Dermis blood vessel endothelial cell (primary cell): Measurements from ENCODE around the gene HOXB3. TPM values are rescaled to one million over a fixed set of nuclear protein-coding genes. Genes with fewer than 3 reads are reported as not detected.
A peak's percentile ranks its signal among the peaks of the same experiment; 100 is the strongest.

Experiments
- DNase-seq: peaks from one replicate; pipeline ENCODE4 v3.0.0; 2010
- total RNA-seq: library from RNA; depleted of rRNA; stranded (reverse); fragments of >200 nt; gene quantifications from 2 replicates; pipeline ENCODE4 v1.2.3, GENCODE V29; 2014

The HOXB3 gene
- total RNA-seq, 1 donor from 2014 or later = 11.9 TPM

DNA sequence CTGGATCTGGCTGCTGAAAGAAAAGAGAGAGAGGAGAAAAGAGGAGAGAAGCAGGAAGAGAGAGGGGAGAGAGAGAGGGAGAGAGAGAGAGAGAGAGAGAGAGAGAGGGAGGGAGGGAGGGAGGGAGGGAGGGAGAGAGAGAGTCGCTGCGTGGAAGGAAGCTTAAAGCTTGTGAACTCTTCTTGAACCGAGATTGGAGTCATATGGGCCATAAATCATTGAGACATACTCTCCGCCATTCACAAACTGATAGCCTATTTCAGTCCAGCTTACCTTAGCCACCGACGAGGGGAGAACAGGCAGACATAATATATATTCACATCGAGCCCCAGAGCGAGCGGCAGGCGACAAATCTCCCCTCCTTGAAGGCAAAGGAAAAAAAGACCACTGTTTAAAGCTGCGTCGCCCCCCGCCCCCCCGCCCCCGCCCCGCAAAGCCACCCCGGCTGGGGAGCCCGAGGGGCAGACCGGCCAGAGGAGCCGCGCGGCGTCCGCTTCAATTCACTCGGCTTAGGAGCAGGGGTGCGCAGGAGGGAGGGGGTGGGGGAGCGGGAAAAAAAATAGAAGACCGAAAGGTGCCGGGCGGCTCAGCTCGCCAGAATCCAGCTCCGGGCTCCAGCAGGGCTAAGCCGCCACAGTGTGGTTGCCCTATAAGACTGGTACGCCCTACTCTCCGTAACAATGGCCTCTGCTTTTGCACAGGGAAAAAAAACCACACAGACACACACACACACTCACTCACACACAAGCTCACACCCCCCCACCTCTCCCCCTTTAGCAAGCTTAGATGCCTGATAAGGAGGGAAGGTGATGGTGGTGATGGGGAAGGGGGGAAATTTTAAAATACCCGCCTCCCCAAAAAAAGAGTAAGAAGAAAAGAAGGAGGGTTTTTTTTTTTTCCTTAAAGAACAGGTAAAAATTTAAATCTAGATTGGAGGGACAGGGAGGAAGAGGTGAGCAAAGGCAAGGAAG is 34.5 kb downstream of the HOXB3 start:
- no peak for DNase-seq

DNA sequence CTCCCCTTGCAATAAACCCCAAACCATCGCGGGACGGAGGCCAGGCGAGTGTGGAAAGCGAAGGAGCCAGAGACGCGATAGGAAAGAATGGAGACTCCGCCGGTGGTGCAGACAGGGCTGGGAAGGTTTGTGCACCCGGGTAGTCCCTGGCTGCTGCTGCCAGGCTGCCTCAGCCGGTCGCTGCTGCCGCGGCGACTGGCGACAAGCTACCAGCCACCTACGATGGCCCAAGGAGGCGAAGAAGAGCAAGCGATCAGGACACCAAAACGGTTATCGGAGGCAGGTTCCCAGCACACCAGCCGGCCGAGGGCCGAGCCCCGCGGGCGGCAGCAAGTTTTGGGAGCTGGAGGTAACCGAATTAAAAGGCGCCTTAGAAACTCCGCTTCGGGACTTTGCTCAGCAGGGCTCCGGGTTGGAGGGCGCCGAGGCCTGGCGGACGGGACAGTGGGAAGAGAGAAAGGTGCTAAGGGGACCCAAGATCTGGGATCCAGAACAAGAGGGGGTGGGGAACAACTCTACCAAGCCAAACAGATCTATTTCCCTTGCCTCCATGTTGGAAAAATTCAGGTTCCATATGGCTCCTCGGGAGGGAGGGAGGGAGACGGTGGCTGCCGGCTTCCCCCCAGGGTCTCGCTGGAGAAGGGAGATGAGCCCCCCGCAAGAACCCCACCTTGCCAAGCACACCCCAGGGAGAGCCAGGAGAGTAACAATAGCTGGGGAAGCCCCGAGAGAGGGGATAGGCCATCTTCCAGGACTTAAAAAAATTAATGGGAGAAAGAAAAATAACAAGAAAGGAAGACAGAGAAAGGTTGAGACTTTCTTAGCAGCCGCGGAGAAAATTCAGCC is 35.4 kb downstream of the HOXB3 start:
- no peak for DNase-seq

DNA sequence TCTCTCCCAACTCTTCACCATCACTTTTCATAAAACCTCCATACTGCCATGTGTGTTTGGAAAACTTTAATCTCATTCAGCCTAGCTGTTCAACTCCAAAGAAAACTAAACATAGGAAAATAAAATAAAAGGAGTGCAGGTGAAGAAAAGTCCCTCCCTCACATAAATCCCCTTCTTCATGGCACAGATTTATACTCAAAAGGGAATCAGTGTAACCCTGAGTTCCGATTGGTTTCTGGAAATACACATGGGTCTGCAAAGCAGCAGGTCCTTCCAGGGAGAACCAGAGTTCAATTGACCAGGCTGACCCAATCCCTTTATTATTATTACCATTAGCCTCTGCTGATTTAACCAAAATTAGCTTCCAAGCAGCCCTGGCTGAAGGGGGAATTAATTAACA is 36.2 kb downstream of the HOXB3 start:
- DNase-seq = no peak

DNA sequence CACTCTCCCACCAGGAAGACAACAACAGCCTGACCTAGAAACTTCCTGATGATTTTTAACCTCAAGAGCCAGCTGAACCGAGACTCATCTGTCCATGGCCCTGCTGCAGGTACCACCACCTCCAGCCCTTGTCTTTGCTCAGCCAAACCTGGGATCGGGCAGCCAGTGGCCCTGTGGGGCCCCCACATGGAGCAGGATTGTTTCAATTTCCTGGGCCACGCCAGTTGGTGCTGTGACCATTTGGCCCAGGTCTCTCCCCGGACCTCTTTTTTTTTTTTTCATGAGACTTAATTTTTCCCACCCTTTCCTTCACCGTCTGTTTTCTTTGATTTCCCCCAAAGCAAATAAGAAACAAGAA is 36.9 kb downstream of the HOXB3 start:
- DNase-seq = no peak

DNA sequence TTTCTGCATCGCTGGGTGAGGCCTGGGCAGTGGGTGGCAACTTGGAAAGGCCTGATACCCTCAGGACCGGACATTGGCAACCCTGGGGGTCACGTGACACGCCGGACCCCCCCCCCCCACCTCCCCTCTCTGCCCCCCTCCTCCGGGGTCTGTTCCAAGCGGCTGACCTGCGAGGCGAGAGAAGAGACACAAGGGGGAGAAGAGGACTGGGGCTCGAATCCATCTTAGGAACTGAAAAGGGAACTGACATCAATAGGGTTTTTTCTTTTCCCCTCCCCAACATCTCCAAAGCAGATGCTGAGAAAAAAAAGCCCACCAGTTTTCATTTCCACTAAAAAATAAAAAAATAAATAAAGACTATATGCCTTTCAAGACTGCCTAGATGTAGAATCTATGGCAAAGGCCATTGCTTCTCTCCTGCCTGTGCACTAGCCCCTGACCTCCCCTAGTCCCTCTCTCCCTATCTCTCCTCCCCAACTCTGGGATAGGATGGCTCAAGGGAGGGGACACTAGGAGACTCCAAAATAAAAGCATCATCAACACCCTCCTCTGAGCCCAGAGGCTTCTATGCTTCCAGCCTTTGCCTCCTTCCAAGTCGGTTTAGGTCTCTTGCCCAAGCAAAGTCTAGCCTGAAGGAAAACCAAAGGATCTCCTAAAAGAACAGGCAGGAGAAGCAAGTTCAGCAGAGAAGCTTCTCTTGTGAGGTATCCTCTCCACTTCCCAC is 37.4 kb downstream of the HOXB3 start:
- DNase-seq = no peak

DNA sequence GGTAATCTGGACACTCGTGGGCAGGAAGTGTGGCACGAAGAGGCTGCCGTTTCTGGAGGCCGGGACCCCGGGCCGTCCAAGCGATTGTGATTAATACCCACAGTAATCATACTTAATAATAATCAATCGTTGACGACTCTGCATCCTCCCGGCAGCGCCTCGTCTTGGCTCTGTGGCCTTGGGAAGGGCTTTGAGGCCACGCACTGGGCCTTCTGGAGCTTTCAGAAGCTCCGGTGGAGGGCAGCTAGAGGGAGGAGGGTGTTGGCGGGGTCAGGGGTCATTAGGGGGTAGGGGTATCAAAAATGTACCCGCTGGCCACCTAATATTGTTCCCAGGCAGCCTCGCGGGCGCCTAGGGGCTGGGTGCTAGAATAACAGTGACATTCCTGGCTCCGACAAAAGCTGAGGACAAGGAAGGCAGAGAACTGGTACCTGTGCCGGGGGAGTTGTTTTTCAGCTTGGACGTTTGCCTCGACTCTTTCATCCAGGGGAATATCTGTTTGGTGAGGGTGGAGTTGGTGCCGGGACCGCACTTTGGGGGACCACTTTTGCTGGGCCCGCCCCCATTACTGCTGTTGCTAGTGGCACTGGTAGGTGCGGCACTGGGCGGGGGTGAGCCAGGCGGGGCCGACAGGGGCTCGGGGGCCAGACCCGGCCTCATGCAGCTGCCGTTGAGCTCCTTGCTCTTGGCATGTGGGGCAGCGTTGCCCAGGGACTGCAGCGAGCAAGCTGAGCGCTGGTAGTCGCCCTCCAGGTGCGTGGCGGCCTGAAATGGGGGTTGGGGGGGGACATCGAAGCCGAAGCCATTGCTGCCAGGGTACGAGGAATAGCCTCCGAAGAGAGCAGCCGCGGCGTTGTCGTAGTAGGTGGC is 38.2 kb downstream of the HOXB3 start:
- DNase-seq = no peak

DNA sequence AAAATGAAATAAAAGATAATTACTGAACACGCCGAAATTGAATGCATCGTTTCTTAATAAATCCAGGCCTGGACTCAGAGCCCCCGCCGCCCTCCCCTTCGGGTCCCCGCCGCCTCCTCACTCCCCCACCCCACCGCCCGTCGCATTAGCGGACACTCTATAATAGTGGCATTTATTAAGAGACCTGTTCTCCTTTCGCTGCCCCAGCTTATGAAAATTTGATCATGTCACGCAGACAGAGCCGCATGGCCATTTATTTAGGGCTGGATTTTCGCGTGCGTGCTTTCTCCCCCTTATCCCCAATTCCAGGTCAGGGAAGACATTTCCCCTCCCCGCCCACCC is 38.9 kb downstream of the HOXB3 start:
- DNase-seq = no peak

DNA sequence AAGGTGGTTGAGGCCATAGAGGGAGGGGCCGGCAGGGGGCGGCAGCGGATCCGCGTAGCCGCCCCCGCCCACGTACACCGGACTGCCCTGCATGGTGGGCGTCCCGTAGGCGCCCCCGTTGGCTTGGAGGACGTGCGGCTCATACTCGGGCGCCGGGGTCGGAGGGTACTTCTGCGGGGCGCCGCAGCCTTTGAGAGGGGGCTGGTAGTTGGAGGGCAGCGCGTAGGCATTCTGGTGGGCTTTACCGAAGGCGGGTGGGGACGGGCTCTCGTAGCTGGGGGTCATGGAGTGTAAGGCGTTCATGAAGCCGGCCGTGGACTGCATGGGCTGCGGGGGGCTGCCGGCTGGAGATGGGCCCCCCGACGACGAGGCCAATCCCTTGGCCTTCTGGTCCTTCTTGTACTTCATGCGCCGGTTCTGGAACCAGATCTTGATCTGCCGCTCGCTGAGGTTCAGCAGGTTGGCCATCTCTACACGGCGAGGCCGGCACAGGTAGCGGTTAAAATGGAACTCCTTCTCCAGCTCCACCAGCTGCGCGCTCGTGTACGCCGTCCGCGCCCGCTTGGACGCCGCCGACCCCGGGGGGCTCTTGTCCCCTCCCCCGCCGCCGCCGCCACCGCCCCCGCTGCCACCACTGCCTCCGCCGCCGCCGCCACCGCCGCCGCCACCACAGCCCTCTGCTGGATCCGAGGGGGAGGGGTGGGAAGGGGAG is 39.4 kb downstream of the HOXB3 start:
- no peak for DNase-seq

DNA sequence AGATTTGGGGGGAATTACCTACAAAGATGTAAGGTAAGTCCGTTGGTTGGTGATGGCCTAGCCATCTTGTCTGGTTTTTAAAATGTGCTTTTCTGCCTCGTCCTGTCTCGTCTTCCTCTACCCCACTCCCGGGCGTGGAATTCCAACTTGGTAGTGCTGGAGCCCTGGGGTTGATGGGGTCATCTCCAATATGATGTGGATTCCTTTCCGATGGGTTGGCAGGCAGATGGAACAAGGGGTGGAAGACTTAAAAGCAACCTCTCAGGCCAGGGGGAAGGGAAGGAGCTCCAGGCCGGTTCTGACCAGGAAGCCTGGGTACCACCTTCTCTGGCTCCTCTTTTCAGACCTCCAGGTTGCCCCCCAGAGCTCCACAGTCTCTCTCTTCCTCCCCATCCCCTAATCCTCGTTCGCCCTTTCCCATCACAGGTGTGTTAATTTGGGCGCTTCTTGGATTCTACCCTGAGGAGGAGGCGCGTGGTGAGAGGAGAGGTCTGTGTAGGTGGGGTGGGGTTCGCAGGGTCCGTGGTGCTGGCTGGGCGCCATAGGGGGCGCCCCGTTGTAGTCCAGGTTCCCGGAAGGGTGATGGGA is 40.0 kb downstream of the HOXB3 start:
- DNase-seq = no peak

DNA sequence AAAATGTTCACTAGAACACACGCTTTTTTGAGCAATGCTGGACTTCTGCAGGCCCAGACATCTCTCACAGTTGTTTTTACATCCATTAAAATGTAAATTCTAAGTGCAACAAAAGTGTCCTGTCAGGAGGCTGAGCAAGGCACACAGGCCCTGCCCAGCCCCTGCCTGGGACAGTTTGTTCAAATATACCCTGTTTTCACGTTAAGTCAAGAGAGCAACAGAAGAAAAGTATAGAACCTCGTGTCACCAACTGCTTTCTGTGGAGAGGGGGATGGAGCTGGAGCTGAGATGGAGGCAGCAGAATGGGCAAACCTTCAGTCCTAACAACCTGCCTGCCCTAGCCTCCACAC is 40.8 kb downstream of the HOXB3 start:
- DNase-seq = no peak

DNA sequence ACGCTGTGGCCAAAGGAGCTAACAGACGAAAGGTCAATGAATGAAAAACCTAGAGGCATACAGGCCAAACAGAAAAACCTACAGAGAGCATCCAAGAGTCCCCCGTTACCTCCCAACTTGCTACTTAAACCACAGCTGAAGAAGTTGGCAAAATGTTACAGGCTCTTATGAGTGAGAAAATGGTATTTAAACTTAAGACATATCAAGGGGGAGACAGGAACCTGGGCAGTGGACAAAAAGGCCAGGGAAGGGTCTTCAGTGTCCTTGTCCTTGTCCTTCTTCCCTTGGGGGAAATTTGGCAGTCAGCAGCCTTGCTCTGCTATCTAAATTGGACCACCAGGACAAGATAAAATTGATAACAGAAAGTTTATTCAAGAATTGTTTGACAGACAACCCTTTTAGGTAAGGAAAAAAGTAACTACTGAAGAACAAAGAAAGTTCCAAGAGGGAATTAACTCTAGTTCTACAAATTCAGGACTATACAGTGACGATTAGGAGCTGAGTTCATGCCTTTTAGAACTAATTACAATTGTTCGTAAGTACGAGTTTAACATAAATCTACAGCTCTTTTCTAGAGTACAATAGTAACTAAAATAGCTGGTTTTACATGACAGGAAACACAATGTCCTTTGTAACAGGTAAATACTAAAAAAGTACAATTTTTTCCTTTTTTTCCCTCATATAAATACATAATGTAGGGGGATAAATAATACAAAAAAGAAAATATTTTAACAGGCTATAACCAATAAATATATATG is 41.3 kb downstream of the HOXB3 start:
- no peak for DNase-seq

DNA sequence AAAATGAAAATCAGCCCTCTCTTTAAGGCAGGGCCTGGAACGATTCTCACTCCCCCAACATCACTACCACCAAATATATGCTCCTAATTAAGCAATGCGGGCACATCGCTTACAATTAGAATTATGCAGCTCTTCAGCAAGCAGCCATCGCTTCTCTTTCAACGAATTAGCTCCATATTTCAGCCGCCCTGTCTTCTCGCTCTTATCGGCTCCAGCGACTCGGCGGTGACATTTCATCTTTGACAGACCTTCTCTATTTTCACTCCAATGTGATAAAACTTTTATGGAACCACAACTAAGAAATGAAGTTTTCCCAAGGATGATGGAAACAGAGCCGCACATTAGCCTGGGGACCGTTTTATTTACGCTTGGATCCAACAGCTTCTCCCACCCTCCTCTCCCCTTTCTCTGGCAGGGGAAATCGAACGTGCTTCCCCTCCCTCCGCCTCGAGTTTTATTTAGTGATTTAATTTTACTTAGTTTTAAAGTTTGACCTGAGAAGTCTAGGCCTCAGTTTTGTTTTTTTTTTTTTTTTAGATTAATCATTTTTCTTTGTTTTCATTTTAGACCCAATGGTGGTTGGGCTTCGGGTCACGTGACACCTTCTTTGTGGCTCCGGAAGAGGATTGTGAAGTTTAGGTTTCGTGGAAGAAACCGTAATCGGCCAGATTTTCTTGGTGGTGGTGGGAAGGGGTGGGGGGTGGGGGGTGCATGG is 42.1 kb downstream of the HOXB3 start:
- no peak for DNase-seq

DNA sequence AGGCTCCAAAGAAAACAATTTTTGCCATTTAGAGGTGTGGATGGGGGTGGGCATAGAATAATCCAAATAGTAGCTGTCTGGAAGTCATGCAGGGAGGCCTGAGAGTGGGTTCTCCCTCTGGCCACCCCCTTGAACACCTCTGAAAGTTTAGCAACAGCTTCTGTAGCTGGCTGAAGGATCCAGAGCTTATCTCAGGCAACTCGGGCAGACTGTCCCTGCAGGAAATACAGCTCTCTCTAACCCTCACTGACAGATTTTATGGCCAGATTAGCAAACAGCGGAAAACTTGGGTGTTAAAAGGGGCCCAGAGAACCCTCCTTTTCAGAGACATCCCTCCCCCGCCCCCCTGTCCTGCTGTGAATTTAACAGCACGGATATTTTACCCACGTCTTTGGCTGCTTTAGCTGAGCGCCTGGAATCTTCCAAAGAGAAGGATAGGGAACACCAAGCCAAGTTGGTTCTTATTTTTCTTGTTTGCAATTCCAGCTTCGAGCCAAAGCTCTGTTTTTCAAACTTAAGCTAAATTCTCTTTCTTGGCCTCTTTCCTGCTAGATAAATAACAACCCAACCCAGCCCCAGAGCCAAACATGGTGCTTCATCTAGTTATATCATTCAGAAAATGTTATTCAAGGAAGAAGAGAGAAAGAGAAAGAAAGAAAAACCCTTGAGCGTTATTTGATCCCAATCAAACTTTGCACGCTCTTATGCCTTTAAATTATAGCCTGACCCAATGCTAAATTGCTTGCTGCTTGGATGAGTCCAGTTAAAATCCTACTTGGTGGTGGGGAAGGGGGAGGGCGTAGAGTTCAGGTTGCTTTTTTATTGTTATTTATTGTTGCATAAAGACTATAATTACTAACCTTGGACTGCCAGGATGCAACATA is 42.9 kb downstream of the HOXB3 start:
- no peak for DNase-seq

DNA sequence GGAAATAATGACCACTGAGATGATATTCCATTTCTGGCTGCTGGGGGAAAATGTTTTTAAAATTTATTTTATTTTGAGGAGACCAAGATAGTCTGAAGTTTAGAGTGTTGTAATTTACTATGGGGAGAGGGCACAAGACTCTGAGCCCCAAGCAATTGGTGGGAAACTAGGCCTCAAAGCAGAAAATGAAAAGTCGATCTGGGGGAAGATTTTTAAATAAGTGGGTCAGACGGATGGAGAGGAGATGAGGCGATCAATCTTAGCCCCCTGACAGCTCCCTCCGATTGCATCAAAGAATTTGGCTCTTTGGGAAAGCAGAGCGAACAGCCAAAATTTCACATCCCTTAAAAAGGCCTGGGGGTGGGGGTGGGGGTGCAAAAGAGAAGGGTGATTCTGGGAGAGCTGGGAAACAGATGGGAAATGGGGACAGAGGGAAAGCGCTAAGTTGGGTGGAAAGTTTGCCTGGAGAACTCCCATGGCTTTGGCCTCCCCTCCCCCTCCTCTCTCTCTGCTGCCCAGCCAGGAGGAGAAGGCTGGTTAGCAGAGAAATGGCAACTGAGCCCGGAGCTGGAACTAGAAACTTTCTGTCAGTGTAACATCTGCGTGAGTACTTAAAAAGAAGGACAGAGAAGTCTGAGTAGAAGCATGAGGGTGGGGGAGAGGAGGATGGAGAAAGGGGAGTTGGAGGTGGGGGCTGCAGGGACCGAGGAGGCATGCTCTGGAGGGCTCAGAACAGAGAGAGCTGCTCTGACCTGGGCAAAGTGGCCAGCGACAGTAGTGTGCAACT is 43.7 kb downstream of the HOXB3 start:
- DNase-seq = no peak

DNA sequence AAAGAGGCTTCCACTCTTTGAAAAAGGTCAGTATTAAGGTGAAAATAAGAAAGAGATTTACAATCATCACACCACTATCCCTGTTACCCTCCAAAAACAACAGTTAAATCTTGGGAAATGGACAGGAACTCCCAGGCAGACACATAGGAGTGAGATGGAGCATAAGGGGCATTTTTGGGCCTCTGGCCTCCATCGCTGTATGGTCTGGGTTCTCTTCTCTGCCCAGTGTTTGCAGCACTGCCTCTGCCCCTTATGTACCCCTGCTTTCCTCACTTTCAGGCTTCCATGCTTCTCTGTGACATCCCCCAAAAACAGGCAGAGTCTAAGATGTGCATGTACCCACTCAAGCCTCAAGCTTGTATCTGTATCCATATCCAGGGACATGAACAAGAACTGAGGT is 44.5 kb downstream of the HOXB3 start:
- DNase-seq = no peak

DNA sequence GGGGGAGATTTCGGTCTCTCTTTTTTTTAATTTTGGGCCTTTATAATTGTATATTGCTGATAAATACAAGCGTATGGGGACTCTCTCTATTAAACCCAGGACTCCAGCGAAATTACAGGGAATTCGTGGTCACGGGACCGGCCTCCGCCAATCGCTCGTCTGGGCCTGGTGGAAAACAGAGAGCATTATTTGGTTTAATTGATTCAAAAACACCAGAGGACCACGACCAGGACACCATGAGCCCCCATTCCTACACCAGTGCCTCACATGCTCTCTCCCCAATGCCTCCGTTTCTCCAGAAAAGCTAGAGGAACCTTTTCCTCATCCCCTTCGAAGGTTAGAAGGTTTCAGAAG is 45.0 kb downstream of the HOXB3 start, which contains the start of gene HOXB2:
Gene HOXB2, minus strand, starts transcription at position 88 of the 354 bp plus-strand sequence. CDS start 198 bp downstream, outside the sequence.
- DNase-seq = peak; percentile 78

DNA sequence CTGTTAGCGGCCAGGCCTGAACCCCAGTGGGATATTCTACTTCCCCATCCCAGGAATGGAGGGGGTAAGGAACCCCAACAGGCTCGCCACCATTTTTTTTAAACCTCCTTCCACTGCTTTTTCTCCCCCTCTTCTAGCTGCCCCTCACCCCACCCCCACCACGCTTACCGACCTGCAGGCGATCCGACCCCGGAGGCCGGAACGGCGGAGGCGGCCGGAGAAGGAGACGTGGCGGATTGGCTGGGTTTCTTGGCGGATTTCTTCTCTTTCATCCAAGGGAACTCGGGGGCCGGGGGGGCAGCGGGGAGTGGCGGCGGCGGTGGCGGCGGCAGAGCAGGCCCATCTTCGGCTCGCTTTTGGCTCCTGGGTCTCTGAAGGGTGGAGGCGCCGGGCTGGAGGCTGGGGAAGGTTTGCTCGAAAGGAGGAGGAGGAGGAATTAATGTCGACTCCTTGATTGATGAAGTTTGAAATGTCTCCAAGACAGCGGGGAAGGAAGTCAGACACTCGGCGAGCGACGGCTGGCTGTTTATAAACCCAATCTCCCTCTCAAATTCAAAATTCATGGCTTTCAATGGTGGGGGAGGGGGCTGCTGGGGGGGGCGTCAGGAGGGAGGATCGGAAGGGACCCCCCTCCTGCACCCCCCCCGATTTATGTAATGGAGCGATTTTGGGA is 45.6 kb downstream of the HOXB3 start:
- DNase-seq = peak; percentile 82
